Thyroid gland (tissue), 4 donors: ENCODE measurements around the gene SYT9. TPM values are rescaled to one million over a fixed set of nuclear protein-coding genes. Genes with fewer than 3 reads are reported as not detected.

Source experiments
- DNase-seq, 2 donors: peaks; one replicate each; pipeline ENCODE4 v3.0.0-alpha.2; 2019
- H3K27ac ChIP-seq, 3 donors: fragments of 200-600 bp; sonication (generic); 1 replicate in 2 of 3; 2 replicates in 1 of 3; pipeline ENCODE4 v1.5.1; 2016 to 2019; ENCODE audit warnings: mild to moderate bottlenecking in 1 of 3, moderate library complexity in 1 of 3
- H3K27me3 ChIP-seq: fragments of 200-600 bp; sonication (generic); one replicate; pipeline ENCODE4 v1.5.1; 2019
- H3K36me3 ChIP-seq, 2 donors: fragments of 200-600 bp; sonication (generic); one replicate each; pipeline ENCODE4 v1.5.1; 2016 to 2019
- H3K4me1 ChIP-seq, 2 donors: fragments of 200-600 bp; sonication (generic); one replicate each; pipeline ENCODE4 v1.5.1; 2017 to 2019
- H3K4me3 ChIP-seq, 3 donors: fragments of 200-600 bp; sonication (generic); replicated peaks in 1 of 3; 1 replicate in 2 of 3; 2 replicates in 1 of 3; pipeline ENCODE4 v1.5.1; 2016; ENCODE audit warnings: mild to moderate bottlenecking in 1 of 3
- H3K9me3 ChIP-seq: fragments of 200-600 bp; sonication (generic); one replicate; pipeline ENCODE4 v1.5.1; 2017
- POLR2A ChIP-seq, 2 donors: fragments of 450-650 bp; IDR thresholded peaks; one replicate each; pipeline ENCODE4 v1.6.1; 2017; ENCODE audit warnings: antibody characterized with exemption in 2 of 2, mild to moderate bottlenecking in 2 of 2, moderate library complexity in 1 of 2
- WGBS, 2 donors: methylation state at CpG; one replicate each; pipeline ENCODE4 v1.1.5; 2017; 5-methylcytosine and 5-hydroxymethylcytosine counted together
- intact Hi-C: fragments of 100-400 bp; cut with DNase I; formaldehyde crosslinking; loops from one replicate; pipeline ENCODE4 v1.15.1; 2023
- total RNA-seq, 4 donors: library from RNA; depleted of rRNA; stranded (reverse); fragments of >200 nt; gene quantifications; one replicate each; pipeline ENCODE4 v1.2.3, GENCODE V29; 2016
- TF ChIP-seq, protein P1 (sequence below), 6 experiments: fragments of 200-600 bp in 3 of 6; fragments of 450-650 bp in 3 of 6; sonication (generic) in 3 of 6; IDR thresholded peaks; one replicate each; pipeline ENCODE4 v1.5.1; 2016 to 2019; ENCODE audit warnings: antibody characterized with exemption in 6 of 6, mild to moderate bottlenecking in 2 of 6, inconsistent platforms in 1 of 6, moderate library complexity in 1 of 6

The SYT9 gene
- total RNA-seq, 4 donors from 2014 or later: 1.3 to 7.6 (median 4.2) TPM

DNA sequence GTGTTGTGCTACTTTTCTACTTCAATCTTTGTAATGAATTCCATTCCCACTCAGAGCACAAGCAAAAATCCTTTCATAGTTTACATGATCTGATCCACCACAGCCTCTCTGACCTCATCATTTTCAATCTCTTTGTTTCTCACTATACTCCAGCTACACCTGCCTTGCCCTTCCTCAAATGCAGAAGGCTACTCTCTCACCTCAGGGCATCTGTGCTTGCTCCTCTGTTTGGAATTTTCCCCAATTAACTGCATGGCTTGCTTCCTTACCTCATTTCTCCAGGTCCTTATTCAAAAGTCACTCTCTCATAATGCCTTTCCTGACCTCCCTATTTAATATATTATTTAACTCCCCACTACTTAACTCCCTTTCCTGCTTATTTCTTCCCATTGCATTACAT lies 133.0 kb downstream of the SYT9 start:
- Histone ChIP-seq H3K4me1 (no peaks in the 10 kb centered on the region), H3K27me3 (no peaks in the 10 kb centered on the region), H3K9me3 (no peaks in the 10 kb centered on the region), H3K4me3 (no peak overlapping the region), H3K27ac (no peak overlapping the region), H3K36me3 (no peaks in the 10 kb centered on the region)
- no peak for TF ChIP-seq POLR2A (IDR thresholded peaks at IDR 0.05)
- TF ChIP-seq, protein P1, sequence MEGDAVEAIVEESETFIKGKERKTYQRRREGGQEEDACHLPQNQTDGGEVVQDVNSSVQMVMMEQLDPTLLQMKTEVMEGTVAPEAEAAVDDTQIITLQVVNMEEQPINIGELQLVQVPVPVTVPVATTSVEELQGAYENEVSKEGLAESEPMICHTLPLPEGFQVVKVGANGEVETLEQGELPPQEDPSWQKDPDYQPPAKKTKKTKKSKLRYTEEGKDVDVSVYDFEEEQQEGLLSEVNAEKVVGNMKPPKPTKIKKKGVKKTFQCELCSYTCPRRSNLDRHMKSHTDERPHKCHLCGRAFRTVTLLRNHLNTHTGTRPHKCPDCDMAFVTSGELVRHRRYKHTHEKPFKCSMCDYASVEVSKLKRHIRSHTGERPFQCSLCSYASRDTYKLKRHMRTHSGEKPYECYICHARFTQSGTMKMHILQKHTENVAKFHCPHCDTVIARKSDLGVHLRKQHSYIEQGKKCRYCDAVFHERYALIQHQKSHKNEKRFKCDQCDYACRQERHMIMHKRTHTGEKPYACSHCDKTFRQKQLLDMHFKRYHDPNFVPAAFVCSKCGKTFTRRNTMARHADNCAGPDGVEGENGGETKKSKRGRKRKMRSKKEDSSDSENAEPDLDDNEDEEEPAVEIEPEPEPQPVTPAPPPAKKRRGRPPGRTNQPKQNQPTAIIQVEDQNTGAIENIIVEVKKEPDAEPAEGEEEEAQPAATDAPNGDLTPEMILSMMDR (IDR thresholded peaks at IDR 0.05): no peak
- no peak for DNase-seq
- intact Hi-C loops: no loop called here

- WGBS, 2 donors: 87 to 92% methylated on average over 1 of the region's 1 CpG
- no peaks in the 10 kb centered on the region for H3K36me3 ChIP-seq
- TF ChIP-seq POLR2A (IDR thresholded peaks at IDR 0.05): no peak
- TF ChIP-seq, protein P1 (IDR thresholded peaks at IDR 0.05): no peak
- no peaks in the 10 kb centered on the region for H3K9me3 ChIP-seq
- no peak overlapping the region for H3K4me3 ChIP-seq
- intact Hi-C loops: no loop called here
- no peak for DNase-seq
- H3K27ac ChIP-seq: no peak overlapping the region
- H3K27me3 ChIP-seq: no peaks in the 10 kb centered on the region
- H3K4me1 ChIP-seq: no peaks in the 10 kb centered on the region
Measured at GRCh38 chr11:7385532-7385931, 133.8 kb downstream of the SYT9 start.

DNA sequence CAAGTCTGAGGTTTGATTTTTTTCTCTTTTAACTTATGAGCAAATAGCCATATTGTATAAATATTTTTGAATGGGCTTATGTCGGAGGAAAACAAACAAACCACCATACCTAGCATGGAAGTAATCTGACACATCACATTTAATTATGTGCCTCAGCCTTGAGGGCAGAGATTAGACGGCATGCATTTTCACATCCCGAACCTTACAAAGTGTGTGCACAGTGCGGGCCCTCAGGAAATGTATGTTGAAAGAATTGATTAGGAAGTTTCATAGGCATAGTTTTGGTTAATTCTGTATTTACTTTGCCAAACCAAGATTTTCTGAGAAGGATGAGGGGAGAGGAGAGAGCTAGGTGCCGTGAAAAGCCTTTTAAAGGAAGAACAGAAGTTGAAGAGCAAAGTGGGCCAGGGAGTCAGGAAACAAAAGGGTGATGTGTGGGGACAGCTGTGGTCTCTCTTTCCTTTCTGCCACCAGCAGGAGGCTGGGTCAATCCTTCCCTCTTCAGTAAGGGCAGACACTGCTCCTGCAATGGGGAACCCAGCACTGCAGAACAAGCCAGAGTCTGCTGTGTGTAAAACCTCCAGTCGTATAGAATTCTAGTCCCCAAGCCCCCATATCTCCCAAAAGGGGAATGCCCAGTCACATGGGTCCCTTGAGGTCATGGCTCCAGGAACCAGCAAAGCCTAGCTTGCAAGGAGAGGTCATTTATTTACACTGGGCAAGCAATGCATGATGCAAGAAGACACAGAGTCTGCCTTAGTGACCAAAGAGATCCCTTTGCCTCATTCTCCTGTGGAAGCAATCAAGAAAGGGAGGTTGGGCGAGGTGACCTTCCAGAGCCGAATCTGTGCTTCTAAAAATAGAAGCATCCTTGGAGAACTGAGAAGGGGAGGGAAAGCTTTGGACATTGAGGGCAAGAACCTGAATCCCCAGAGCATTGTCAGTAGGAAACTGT lies 162.5 kb downstream of the SYT9 start:
- TF ChIP-seq, protein P1 (IDR thresholded peaks at IDR 0.05): no peak
- TF ChIP-seq POLR2A (IDR thresholded peaks at IDR 0.05): no peak
- DNase-seq: no peak
- H3K4me1 ChIP-seq: no peaks in the 10 kb centered on the region
- H3K27me3 ChIP-seq: no peaks in the 10 kb centered on the region
- WGBS, 2 donors: 72 to 79% methylated on average over 7 to 8 of the region's 8 CpGs
- no peaks in the 10 kb centered on the region for H3K9me3 ChIP-seq
- no peaks in the 10 kb centered on the region for H3K36me3 ChIP-seq
- intact Hi-C loops: no loop called here
- no peak overlapping the region for H3K4me3 ChIP-seq
- H3K27ac ChIP-seq: no peak overlapping the region

GRCh38 chr11:7414973-7415817 lies 163.5 kb downstream of the SYT9 start:
- Histone ChIP-seq H3K36me3 (no peaks in the 10 kb centered on the region), H3K27me3 (no peaks in the 10 kb centered on the region), H3K27ac (no peak overlapping the region), H3K4me3 (no peak overlapping the region), H3K4me1 (no peaks in the 10 kb centered on the region), H3K9me3 (no peaks in the 10 kb centered on the region)
- no peak for DNase-seq
- 92% methylated on average over 14 of the region's 14 CpGs for WGBS, 2 donors
- intact Hi-C loops: no loop called here
- no peak for TF ChIP-seq POLR2A (IDR thresholded peaks at IDR 0.05)
- TF ChIP-seq, protein P1 (IDR thresholded peaks at IDR 0.05): no peak
